ENCODE data around the gene RAD51D. TPM values are rescaled to one million over a fixed set of nuclear protein-coding genes. Genes with fewer than 3 reads are reported as not detected.
A peak's percentile ranks its signal among the peaks of the same experiment; 100 is the strongest.
"Not testable (repeated sequence)": the region's sequence is repeated elsewhere in the genome, so short reads cannot be mapped to it uniquely, and the experiment has no call there.

Gene RAD51D
- total RNA-seq, 1 donor from 2014 or later, result 4.8 TPM

DNA sequence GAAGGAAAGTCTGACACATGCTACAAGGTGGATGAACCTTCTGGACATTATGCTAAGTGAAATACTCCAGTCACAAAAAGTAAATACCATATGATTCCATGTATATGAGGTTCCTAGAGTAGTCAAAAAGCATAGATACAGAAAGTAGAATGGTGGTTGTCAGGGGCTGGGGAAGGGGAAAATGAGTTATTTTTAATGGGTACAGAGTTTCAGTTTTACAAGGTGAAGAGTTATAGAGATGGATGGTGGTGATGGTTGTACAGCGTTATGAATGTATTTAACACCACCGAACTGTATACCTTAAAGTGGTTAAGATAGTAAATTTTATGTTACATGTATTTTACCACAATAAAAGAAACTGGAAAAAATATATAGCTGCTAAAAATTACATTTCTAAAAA lies 17.9 kb downstream of the RAD51D start:
- ATAC-seq, result no peak
- DNase-seq (ENCODE audit: missing footprints), result no peak
- intact Hi-C loops (cut with DNase I), result no loop called here

DNA sequence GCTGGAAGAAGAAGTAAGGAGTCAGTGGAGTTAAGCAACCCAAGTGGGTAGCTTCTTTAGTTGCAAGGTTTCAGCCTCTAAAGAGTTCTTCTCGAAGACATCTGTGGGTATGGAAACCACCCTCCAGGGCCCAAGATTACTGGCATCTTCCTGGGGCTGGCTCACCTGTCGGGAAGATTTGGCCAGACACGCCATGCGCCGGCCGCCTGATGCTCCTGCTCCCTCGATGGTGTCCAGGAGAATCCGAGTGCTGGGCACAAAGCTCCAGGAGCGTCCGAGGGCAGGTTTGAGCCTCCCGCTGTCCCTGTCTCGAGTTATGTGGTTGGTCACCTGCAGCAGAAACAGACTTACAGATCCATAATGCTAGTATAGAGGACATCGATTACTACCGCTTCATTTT lies 18.6 kb downstream of the RAD51D start:
- no peak for DNase-seq (ENCODE audit: missing footprints)
- intact Hi-C loops (cut with DNase I), result no loop called here
- no peak for ATAC-seq

DNA sequence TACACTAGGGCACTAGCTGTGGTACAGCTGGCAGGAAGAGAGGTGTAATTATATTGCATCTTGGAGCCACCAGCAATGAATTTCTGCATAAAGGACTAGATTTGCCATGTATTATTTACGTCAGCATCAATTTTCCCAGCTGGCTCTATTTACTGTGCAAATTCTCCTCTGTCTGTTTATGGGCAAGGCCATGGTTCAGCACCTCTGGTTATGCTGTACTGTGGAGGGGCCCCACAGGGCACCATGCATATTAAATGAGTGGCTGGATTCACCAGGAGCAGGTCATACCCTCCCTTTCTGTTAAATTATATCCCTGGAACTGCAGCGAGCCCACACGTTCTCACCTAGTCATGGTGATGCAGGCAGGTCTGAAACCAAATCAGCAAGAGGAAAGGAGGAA lies 19.8 kb downstream of the RAD51D start:
- ATAC-seq (no peak), DNase-seq (ENCODE audit: missing footprints) (no peak)
- intact Hi-C loops (cut with DNase I), result no loop called here

DNA sequence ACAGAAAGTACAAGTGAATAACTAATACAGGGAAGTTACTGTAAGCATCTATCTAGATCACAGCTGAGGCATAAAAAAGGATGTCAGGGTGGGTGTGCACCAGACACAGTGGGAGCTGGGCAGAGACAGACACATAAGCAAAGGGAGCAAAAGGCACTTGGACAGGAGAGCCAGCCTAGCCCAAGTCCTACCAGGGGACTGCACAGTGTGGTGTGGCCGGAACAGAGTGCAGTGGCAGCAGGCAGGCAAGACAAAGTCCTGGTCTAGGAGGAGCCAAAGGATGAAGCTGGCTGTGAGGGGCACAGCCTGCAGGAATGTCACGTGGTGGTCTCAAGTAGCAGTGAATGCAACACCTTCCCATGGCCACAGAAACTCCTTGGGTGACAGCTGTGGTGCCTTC lies 21.9 kb downstream of the RAD51D start:
- intact Hi-C loops (cut with DNase I), result no loop called here
- no peak for ATAC-seq
- DNase-seq (ENCODE audit: missing footprints), result no peak

DNA sequence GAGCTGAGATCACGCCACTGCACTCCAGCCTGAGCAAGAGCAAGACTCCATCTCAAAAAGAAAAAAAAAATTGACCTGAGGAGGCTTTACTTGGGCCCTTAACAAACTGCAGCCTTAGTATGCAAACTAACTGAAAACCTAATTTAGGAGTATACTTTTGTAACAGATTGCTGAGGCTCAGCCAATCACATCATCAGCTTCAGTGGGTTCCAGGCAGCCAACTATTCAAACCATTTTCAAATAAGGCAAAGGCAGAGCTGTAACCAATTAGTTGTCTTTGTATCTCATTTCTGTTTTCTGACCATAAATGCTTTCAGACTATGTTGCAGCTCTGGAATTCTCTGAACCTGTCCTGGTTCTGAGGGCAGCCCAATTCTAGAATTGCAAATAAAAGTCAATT lies 23.9 kb downstream of the RAD51D start:
- ATAC-seq (no peak), DNase-seq (ENCODE audit: missing footprints) (no peak)
- intact Hi-C loops (cut with DNase I), result no loop called here

DNA sequence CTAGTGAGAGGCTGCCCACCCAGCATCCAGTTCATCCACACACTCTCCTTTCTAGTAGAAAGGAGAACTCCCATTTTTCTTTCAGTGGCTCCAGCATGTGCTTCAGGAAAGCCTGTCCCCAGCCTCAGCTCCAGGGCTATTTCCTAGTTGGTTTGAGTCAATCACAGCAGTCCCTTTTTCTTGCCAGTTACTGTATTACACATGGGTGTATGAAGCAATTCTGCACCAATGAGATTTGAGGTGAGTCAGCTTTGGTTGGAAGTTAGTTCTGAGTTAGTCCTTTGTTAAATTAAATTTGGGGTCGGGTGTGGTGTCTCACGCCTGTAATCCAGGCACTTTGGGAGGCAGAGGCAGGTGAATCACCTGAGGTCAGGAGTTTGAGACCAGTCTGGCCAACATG lies 24.8 kb downstream of the RAD51D start:
- ATAC-seq, result no peak
- intact Hi-C loops (cut with DNase I), result no loop called here
- DNase-seq (ENCODE audit: missing footprints), result no peak

DNA sequence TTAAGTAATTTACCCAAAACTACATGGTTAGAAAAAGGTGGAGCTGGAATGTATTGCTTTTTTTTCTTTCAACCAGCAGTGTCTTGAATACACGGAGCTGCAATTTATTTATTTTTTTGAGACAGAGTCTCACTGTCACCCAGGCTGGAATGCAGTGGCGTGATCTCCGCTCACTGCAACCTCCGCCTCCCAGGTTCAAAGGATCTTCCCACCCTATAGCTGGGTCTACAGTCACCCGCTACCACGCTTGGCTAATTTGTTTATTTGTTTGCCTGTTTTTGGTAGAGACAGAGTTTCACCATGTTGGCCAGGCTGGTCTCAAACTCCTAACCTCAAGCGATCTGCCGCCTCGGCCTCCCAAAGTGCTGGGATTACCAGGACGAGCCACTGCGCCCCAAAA lies 29.0 kb downstream of the RAD51D start:
- ATAC-seq; DNase-seq (ENCODE audit: missing footprints); intact Hi-C loops (cut with DNase I): not testable (repeated sequence)

DNA sequence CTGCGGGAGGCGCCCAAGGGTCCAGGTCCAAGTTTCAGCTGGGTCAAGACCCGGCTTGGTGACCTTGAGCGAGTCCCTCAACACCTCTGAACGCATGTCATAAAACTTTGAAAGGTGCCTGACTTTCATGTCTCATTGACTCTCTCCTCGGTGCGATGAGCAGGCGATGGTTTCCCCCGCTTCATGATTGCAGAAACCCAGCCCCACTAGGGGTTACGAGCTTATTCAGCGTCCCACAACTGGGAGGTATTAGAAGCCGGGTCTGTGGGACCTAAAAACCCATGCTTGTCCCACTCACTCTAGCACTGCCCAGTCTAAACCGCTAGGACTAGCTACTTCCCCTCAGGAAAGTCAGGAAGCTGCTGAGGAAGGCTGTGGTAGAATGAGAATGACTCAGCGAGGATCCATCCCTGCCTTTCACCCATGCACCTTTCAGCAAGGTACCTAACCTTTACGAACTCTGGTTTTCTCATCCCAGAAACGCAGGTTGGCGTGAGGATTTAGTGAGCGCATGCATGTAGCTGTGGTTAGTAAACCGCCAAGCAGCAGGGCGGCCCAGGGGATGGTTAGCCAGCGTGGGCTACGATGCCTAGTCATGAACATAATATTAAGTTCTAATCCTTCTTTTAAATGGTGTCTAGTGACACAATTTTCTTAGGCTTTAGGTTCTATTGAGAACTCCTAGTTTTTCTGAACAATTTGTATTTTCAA lies 29.9 kb downstream of the RAD51D start:
- DNase-seq (ENCODE audit: missing footprints), result peak; percentile 72
- peak; percentile 35 for ATAC-seq
- intact Hi-C loops (cut with DNase I), result loop anchor here (1.0 to 5.0 kb wide), 3 partner anchors 91 to 128 kb away; partner anchors contain the start of genes CCT6B, LIG3 and ZNF830

DNA sequence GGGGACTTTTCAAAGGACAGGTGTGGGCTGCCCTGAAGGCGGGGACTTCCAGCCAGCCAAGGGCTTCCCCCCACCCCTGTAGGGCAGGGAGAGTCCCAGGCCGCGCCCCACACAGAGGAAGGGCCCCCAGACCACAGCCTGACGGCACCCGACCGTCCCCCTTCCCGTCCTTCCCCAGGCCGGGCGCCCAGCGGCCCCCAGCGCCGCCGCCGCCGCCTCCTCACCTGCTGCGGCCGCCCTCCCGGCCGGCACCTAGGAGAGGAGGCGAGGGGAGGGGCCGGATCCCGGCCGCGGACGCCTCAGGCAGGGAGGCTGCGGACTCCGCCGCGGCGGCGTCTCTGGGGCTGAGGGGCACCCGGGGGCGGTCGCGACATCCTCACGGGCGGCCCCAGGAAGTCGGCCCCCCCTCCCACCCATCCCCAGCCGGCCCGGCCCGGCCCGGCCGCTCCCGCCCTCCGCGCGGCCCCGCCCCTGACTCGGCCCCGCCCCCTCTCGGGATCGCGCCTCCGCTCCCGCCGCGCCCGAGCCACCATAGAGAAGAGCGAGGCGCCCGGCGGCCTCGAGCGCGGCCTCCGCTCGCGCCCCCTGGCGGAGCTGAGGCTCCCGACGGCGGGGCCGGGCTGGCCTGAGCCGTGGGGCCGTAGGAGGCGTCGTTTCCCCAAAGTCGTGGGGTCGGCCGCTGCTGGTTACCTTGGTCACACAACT lies 30.6 kb downstream of the RAD51D start:
- DNase-seq (ENCODE audit: missing footprints) (peak; percentile 96), ATAC-seq (peak; percentile 97)
- intact Hi-C loops (cut with DNase I), result loop anchor here (1.0 to 5.0 kb wide), 3 partner anchors 91 to 128 kb away; partner anchors contain the start of genes CCT6B, LIG3 and ZNF830

DNA sequence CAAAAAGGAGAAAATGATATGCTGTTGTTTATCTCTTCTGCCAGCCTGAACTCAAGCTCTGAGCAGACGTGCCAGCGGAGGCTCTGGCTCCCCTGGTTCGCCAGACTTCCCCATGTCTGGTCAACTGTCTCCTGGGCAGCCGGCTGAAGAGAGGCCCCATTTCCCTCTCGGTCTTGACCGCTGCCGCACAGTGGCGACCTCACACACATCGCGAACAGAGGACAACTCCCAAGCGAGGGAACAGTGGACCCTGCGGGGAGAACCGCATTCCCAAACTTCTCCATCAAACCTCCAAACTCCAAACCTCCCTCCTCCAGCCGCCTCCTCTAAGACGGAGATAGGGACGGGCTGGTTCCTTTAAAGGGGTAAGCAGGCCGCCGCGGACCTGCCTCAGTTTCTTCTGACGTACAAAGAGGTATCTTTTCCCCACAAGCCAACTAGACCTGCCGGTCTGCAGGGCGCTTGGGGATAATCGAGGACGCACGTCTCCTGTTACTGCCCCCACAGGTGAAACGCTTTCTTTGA lies 31.2 kb downstream of the RAD51D start:
- intact Hi-C loops (cut with DNase I), result loop anchor here (5.0 kb wide), 1 partner anchor 106 kb away; the partner anchor contains the start of gene LIG3
- DNase-seq (ENCODE audit: missing footprints) (peak; percentile 80), ATAC-seq (peak; percentile 63)

DNA sequence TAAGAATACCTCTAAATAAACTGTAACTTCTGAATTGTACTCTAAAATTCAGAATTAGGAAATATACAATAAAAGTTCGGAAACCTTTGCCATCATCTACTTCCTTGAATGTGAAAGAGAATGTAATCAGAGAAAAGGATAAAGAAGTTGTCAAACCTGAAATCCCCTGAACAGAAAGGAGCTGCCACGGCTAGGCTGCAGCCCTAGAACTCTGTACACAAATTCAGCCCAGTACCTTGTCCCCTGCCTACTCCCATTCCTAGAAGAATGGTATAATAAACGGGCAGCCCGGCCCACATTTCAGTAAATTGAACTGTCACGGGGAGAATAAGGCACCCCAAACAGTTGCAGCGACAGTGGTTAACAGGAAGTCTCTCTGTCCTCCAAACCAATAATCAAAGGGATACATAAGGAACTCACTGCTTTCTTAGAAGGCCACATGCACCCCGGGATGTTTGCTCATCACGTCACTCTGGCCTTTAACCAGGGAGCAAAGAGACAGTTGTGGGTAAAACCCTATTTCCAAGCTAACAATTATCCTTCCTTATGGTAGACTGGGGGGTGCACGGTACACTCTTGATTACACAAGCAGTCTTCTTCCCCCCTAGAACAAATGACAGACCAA lies 31.8 kb downstream of the RAD51D start:
- DNase-seq (ENCODE audit: missing footprints) (peak; percentile 28), ATAC-seq (no peak)
- intact Hi-C loops (cut with DNase I), result loop anchor here (5.0 kb wide), 1 partner anchor 106 kb away; the partner anchor contains the start of gene LIG3

DNA sequence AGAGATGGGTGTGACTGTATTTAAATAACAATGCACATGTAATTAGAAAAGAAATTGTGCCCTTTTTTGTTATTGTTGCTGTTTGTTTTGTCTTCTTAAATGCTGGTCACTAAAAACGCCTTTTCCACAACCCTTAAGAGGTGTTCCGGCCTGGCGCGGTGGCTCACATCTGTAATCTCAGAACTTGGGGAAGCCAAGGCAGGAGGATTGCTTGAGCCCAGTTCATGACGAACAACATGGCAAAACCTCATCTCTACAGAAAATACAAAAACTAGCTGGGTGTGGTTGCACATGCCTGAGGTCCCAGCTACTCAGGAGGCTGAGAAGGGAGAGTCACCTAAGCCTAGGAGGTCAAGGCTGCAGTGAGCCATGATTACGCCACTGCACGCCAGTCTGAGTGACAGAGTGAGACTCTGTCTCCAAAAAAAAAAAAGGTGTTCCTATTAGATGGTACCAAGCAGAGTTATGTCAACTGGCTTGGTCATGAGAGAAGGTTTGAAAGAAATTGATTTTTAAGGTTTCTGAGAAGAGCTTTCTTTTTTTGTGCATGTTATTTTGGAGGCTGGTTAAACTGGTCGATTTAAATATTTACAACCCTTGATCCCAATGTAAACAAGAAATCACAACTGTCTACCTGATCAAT lies 32.6 kb downstream of the RAD51D start:
- intact Hi-C loops (cut with DNase I), result loop anchor here (5.0 kb wide), 1 partner anchor 105 kb away; the partner anchor contains the start of gene LIG3
- ATAC-seq (no peak), DNase-seq (ENCODE audit: missing footprints) (no peak)

DNA sequence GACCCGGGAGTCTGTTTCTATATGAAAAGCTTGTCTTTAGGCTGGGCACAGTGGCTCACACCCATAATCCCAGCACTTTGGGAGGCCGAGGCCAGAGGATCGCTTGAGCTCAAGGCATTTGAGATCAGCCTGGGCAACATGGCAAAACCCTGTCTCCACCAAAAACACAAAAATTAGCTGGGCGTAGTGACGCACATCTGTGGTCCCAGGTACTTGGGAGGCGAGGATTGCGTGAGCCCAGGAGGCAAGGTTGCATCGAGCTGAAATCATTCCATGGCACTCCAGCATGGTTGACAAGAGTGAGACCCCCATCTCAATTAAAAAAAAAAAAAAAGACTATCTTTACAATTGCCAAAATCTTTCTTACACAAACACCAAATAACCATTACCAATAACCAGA lies 33.5 kb downstream of the RAD51D start:
- DNase-seq (ENCODE audit: missing footprints) (no peak), ATAC-seq (no peak)
- intact Hi-C loops (cut with DNase I), result loop anchor here (5.0 kb wide), 1 partner anchor 104 kb away; the partner anchor contains the start of gene LIG3

DNA sequence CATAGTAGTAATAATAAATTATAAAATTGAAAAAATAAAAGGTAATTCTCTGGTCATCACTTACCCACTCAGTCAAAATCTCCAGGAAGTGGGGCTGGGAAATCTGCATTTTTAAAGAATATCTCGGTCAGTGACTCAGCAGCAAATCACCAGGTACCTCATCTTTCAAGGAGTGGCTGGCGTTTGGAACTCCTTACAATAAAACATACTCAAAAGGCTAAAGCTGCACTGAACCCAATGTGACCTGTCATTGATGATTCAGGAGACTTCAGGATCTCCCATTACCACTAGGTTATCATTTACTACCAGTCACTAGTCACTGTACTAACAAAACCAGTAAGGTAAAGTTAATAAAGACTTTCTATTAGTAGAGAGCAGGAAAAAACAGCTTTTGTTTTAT lies 34.7 kb downstream of the RAD51D start:
- DNase-seq (ENCODE audit: missing footprints) (no peak), ATAC-seq (no peak)
- intact Hi-C loops (cut with DNase I), result loop anchor here (5.0 kb wide), 1 partner anchor 103 kb away; the partner anchor contains the start of gene LIG3

DNA sequence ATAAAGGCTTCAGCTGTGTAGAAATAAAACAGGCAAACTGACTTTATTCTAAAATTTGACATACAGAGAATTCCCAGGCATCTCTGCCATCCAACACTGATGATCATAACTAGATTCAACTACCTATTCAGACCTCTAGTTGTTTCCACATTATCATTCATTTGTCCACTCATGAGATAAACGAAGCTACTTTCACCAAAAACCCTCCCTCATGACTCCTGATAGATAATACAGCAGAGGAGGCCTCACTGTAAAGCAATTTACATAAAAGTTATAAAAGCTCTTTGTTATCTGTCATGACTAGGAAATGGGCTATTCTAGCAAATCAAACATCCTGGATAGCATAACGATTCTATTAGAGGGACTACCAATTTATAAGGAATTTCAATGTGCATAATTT lies 36.6 kb downstream of the RAD51D start:
- ATAC-seq (no peak), DNase-seq (ENCODE audit: missing footprints) (no peak)
- intact Hi-C loops (cut with DNase I), result no loop called here

DNA sequence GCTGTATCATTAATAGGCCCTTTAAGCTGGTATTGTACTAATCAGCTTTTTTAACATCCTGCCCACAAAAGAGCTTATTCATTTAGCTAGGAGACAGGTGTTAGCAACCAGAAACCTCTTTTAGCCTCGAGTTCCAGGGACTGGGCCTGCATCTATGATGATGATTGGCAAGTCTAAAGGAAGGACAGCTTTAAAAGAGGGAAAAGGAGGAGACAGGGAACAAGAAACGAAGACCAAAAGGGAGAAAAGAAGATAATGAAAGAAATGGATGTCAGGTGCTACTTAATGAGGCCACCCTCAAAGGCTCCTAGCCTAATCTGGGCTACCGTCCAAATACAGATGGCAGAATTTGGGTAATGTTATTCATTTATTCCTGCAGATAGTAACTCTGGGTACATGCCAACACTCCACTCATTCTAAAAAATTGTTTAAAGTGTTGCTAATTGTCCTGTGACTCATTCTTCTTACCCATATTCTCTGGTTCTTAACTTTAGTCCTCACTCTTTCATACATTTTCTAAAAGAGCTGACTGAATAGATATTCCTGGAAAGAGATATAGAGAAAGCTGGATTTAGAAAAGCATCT lies 37.5 kb downstream of the RAD51D start:
- ATAC-seq (no peak), DNase-seq (ENCODE audit: missing footprints) (no peak)
- intact Hi-C loops (cut with DNase I), result no loop called here

DNA sequence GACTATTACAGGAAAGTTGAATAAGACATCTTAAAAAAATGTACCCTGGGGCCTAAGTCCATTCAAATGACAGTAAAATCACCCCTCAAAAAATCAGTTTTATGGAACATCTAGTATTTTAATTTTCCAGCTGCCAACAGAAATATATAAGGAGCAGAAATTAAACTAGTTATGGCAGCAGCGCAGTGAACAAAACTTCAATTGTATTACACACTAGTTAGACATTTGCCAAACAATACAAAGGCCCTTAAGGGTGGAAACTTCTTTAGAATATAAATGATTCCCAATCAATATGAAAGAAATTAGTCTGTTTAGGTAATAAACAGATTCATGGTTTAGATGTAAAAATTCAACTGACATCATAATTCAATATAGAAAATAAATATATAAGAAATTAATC lies 38.0 kb downstream of the RAD51D start:
- intact Hi-C loops (cut with DNase I), result no loop called here
- ATAC-seq (no peak), DNase-seq (ENCODE audit: missing footprints) (no peak)

DNA sequence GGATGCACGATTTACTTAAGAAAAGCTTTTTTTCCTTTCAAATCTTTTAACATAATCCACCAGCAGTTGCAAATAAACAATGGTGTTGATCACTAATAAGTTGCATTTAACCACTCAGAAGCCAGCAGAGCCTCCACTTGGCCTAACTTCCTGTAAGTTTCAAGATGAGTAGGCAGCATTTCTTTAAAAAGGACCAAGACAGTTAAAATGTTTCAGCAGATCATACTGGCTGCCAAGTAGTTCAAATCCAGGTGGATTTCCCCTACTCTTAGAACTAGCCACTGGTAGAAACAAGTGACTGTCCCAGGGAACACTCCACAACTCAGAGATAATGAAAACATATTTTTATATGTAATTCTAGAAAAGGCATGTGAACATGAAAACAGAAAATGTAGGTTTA lies 39.1 kb downstream of the RAD51D start:
- ATAC-seq (no peak), DNase-seq (ENCODE audit: missing footprints) (no peak)
- intact Hi-C loops (cut with DNase I), result no loop called here
